ENCODE data around the gene ARNT2. TPM values are rescaled to one million over a fixed set of nuclear protein-coding genes. Genes with fewer than 3 reads are reported as not detected.
"Not testable (repeated sequence)": the region's sequence is repeated elsewhere in the genome, so short reads cannot be mapped to it uniquely, and the experiment has no call there.

ARNT2 gene
- 10 to 100 TPM in 1 of 12 donors, 1 to 10 TPM in 10, not detected in 1; 6.5 to 11.3 (median 7.2) TPM for polyA plus RNA-seq (ENCODE audit: insufficient read length in 12 of 12)
- long read RNA-seq, donor 1, result 0 reads
- long read RNA-seq, donor 2, result 0 reads
- long read RNA-seq, donor 3, result 0 reads
- long read RNA-seq, donor 4, result 0 reads
- long read RNA-seq, donor 5, result 0 reads
- long read RNA-seq, donor 6, result 0 reads
- long read RNA-seq, donor 7, result 0 reads
- long read RNA-seq, donor 8, full-length matches to known transcripts, result 2 of 2 reads
- long read RNA-seq, donor 8, partial matches to known transcripts, result 0 of 2 reads
- long read RNA-seq, donor 8, other reads (novel, unspliced or antisense), result 0 of 2 reads
- long read RNA-seq, donor 9, result 0 reads
- long read RNA-seq, donor 10, result 0 reads
- long read RNA-seq, donor 11, full-length matches to known transcripts, result 1 of 1 reads
- long read RNA-seq, donor 11, partial matches to known transcripts, result 0 of 1 reads
- long read RNA-seq, donor 11, other reads (novel, unspliced or antisense), result 0 of 1 reads

DNA sequence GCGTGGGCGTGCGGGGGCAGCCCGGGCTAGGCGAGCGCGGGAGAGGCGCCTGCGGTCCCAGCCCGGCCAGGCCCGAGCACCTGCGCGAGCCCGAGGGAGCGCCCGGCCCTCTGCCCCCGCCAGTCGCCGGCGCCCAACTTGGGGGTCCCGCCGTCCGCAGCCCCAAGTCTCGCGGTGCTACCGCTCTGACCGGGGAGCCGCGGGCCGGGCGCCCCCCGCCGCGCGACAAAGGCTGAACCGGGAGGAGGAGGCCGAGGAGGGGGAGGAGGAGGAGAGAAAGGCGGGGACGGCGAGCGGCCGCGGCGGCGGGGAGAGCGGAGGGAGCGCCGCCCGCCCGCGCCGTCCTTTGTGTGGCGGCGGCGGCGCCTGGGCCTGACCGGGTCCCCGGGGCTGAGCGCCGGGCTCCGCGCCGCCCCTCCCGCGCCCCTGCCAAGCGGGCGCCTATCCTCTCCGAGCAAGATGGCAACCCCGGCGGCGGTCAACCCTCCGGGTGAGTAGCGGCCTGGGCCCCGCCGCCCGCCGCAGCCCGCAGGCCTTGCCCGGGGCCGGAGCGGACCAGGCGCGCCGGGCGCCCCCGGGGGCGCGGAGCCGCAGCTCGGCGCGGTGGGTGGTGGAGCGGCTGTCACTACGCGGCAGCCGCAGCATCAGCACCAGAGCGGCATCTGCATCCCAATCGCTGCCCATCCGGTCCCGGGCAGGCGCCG lies at the start of gene ARNT2:
TSS of gene ARNT2 (plus strand) at position 326 of the 704 bp plus-strand sequence. CDS start at position 460, 134 bp downstream.
- DNase-seq, result peak; percentile 21

DNA sequence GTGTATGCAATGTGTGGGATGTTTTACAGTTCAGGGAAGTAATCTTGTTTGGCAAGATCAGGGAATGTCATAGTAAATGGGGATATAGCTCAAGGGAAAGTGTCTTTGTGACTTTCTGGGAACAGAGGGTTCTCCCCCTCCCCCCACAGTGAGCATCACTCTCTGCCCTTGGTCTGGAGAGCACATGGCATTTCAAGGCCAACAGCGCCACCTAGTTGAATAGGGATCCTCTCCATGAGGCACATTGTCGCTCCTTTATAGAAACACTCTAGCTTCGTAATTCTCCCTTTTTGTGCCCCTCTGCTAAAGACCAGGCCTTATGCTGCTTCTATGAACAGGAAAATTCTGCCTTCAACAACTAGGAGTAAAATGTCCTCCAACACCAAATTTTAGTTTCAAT lies 37.1 kb upstream of the ARNT2 start:
- no peak for DNase-seq

DNA sequence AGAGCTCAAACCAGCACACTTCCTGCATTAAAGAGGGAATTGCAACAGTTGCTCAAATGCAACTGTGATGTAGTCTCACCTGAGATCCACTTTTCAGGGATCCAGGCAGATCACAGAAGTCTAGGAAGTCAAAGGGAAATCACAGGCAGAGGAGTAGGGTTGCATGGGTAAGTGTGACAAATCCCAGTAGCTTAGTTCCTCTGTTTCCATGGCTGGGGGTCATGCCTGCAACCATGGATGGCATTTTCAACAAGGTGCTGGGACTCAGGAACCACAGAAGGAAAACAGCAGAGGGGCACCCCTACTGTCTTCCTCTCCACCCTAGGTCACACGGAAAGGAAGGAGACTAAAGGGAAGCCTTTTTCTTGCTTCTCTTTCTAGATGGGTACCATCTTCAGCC lies 36.5 kb upstream of the ARNT2 start:
- DNase-seq, result no peak

DNA sequence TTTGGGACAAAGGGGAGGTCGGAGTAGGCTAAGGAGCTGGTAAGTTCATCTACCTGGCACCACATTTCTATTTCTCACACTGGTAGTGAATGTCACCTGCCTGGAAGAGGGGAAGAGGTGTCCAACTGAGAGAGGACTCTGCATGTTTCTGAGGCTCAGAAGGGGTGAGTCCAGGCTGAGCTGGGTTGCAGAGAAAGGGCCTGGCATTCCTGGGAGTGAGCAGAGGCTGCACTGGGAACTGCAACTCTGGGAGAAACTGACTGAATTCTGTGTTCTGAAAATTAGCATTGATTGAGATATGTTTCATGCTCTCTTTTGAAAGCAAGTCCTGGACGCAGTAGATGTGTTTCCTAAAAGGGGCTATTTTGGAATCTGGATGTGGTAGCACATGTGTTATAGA lies 32.3 kb upstream of the ARNT2 start:
- no peak for DNase-seq

DNA sequence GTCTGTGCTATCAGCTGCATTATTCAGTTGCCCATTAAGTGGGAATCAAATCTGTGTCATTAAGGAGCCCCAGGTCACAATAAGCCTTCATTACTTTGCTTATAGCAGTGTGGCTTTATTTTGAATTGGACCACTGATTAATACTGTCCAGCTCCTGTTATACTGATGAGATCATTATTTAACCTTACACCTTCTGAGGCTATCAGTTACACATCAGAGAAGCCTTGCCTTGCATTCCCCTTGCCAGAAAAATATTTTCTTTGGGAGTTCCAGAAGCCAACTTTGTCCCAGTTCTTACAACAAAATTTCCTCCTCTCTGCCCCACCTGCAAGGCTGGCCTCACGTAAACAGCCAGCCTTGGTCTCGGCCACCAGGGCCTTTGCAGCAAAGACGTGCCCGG lies 29.7 kb upstream of the ARNT2 start:
- no peak for DNase-seq

DNA sequence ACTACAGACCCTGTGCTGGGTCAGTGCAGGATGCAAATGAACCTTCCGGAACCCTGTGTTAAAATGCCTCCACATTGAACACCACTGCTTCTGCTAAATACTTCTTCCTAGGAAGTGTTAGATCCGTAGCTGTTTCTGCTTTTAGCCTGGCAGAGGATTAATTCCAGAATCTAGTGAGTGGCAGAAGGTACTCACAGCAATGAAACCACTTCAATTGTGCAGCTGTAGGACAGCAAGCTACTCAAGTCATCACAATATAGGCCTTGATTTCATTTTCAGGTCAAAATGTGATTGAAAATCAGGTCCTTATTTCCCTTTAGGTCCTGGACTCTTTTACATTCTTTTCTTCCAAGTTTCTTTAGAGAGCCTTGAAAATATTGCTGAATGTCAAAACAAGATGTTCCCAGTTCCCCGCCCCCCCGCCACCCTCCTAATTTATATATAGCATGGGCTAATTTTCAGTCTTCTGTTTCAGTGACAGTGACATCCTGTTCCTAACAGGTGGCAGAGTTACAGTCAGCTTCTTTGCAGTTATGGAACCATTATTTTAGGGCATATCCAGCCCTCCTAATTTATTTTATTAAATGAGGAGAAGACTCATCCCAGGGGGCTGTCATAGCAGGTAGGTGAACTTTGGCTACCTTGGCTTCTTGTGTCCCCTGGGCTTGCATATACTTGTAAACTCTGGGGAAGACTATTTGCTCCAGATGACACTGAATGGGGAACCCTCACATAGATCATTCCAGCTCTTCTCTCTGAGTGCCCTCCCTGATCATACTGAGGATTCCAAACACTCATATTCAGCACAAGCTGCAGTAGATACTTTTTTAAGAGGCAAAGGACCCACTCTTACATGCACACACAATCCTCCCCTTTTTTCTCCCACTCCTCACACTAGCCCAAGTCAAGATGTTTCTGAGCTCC lies 28.0 kb upstream of the ARNT2 start:
- DNase-seq, result no peak

DNA sequence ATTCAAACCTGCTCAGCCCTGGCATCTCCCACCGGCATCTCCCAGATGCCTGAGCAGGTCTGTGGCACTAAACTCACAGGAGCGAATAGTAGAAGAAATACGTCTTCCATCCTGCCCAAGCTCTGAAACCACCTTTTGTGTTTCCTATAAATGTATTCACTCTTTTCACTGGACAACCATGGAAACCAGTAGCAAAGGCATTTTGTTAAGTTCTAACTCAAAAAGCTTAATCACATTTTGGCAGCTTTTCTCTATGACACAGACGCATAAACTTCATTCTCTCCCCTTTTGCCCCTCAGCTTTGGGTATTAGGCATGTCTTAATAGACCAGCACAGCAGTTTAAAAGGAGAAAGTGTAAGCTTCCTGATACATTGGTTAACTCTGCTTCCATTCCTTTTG lies 24.5 kb upstream of the ARNT2 start:
- no peak for DNase-seq

DNA sequence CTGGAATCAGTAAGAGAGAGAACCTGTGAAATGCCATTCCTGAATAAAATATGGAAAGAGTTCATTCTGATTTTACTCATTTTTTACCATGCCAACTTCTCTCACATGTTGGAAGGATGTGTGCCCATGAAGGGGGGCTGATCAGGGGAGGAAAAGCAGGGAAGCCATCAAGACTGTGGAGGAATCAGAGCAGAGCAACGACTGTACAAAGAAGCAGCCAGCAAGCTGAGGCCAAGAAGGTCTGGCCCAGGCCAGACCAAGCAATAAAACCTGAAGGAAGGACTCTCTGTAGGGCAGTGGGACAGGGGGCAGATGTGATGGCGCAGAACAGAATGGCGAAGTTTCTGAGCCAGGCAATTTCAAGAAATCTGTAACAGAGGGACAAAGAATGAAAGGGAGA lies 24.0 kb upstream of the ARNT2 start:
- no peak for DNase-seq

DNA sequence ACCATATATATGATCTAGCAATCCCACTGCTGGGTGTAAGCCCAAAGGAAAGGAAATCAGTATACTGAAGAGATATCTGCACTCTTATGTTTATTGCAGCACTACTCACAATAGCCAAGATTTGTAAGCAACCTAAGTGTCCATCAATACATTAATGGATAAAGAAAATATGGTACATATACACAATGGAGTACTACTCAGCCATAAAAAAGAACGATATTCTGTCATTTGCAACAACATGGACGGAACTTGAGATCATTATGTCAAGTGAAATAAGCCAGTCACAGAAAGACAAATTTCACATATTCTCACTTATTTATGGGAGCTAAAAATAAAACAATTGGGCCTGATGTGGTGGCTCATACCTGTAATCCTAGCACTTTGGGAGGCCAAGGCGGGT lies 21.9 kb upstream of the ARNT2 start:
- DNase-seq, result no peak

DNA sequence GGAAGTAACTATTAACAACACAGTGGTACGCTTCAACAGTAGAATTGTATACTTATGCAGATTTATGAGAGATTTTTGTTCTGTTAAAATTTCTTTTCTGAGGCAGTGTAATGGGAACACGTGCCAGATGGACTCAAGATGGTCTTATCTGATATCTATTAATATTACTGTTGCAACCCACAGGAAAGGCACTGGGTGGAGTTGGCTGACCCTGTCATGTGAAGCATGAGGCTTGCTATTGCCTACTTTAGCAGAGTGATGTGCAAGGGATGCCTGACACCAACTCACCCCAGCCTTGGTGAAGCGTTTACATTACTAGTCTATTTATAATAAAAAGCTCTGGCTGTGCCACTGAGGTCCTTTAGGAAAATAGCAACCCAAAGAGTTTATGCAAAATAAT lies 19.8 kb upstream of the ARNT2 start:
- no peak for DNase-seq

DNA sequence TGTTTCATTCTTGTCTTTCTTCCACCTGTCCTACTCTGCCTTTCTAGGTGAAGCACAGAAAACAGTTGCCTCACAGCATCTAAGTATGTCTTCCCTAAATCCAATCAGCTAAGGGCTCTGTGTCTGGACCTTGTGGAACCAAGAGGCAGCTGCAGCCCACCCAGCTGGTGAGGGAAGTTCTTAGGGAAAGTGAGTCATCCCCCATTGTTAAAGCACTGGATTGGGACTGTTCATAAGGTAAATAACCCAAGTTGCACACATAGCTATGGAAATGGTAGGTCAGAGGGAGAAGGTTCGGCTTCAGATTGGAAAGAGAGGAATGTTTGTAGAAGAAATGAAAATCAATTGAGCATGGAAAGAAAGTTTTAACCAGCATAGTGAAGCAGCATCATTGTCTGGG lies 18.0 kb upstream of the ARNT2 start:
- DNase-seq, result no peak

DNA sequence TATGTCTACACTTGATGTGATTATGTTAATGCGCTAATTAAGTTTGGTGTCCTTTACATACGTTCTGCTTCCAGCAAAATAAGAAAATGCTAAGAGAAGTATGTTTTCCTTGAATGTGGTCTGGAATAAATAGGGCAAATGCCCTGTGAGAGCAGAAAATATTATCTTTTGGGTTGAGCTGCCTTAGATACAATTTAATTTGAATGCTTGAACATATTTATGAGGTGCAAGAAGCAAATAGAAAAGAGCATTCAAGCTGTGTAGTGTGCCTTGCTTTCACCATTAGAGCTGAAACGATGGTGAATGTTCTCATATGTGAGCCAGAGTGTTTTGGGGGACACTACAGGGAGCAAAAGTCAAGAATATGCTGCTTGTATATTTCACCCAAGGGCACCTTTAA lies 15.9 kb upstream of the ARNT2 start:
- DNase-seq, result no peak

DNA sequence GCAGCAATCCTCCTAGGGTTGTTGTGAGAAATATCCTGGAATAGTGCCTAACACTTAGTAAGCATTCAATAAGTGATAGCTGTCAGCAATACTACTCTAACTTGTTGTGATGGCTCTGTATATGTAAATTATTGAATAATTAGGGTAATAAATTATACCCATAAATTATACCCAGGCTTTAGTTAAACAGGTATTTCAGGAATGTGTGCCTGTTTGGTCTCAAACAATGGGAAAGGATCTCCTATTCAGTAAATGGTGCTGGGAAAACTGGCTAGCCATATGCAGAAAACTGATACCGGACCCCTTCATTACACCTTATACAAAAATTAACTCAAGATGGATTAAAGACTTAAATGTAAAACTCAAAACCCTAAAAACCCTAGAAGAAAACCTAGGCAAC lies 14.8 kb upstream of the ARNT2 start:
- no peak for DNase-seq

DNA sequence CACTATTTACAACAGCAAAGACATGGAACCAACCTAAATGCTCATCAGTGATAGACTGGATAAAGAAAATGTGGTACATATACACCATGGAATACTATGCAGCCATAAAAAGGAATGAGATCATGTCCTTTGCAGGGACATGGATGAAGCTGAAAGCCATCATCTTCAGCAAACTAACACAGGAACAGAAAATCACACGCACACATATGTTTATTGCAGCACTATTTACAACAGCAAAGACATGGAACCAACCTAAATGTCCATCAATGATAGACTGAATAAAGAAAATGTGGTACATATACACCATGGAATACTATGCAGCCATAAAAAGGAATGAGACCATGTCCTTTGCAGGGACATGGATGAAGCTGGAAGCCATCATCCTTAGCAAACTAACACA lies 13.2 kb upstream of the ARNT2 start:
- DNase-seq, result not testable (repeated sequence)

DNA sequence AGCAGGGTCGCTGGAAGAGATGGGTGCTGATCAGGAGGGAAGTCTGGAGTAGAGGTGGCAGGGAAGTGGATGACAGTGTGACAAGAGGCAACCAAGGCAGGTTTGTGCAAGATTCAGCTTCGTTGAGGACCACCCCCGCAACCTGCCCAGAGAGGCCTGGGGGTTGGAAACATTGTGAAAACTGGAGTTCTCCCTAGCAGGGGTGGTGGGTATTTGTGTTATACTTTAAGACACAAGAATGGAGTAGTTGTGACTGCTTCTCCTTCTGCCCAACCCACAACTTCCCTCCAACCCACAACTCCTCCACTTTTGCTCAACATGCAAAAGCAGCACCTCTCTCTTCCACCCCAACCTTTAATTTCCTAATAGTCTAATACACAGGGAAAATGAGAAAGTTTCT lies 8.6 kb upstream of the ARNT2 start:
- DNase-seq, result no peak

DNA sequence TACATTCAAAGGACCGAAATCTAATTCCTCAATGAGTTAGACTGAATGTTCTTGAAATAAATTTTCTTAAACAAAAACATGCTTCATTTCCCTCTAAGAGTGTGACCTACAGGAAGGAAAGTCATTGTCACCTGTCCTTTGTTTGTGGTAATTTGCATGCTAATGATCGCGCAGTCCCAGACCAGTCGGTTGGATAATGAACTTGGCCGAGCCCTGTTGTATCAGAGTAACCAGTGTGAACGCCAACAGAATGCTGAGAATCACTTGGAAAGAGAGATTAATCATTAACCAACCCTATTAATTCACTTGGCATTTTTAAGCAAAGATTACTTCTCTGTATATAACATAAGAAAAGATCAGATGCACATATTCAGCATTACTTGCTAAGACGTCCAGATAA lies 8.1 kb upstream of the ARNT2 start:
- no peak for DNase-seq

DNA sequence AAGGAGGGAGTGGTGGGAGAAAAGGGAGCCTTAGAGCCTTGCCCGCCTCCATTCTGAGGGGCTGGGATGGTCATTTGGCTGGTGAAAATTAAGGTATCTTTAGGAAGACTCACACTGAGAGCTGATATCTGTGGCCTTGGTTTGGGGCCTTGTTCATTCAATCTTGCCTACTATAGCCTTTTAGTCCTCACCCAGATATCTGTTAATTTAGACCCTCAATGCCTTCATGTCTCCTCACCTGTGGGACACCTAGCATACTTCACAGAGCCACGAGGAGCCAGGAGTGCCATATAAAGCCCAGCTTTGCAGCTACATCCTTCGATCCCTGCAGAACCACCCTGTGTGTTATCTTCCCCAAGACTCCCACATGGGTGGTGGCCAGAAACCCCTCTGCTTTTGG lies 4.7 kb upstream of the ARNT2 start:
- no peak for DNase-seq

DNA sequence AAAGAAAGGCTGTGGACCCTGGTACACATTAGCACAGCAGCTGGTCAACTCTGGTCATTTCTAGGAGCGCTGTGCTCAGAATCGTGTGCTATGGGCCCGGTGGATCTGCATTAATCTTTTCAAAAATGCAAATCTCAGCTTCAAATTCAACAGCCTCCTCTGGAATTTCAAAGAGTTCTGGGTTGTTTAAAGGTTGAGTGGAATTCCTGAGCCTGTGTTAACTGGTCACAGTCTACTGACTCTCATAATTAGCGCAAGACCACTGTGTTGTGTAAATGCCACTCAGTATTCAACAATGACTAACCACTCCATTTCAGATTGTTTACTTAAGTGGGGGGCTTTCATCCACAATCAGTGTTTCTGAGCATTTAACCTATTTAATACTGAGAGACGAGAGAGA lies 2.7 kb upstream of the ARNT2 start:
- DNase-seq, result no peak

DNA sequence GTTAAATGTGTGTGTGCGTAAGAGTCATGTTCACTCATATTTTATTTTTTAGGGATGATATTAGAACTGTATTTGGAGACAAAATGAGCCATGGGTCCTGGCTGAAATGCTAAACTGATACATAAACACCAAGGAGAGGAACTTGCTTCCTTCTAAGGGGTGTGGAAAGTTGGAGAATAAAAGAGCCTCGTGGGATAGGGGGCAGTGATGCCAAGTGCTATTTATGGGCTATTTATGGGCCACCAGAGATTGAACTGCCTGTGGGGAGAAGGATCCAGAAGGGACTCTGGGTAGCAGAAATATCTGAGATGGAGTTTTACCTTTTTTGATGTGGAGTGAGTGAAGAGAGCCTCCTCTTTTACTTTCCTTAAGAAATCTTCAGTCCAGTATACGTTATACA lies 1.8 kb upstream of the ARNT2 start:
- no peak for DNase-seq

DNA sequence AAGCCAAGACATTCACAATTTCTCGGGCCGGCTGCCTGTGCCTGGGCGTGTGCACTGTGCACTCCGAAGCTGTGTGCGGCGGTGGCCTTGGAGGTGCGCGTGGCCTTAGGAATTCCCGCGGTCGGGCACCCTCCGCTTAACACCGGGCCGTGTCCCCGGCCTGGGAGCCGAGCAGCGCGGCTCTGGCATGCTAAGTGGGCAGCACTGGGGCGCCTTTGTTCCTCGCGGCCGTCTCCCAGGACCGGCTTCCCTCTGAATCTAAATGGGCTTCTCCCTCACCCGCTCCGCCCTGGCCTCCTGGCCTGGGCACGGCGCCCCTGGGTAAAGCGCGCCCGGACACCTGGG lies 498 bp upstream of the ARNT2 start:
- no peak for DNase-seq

DNA sequence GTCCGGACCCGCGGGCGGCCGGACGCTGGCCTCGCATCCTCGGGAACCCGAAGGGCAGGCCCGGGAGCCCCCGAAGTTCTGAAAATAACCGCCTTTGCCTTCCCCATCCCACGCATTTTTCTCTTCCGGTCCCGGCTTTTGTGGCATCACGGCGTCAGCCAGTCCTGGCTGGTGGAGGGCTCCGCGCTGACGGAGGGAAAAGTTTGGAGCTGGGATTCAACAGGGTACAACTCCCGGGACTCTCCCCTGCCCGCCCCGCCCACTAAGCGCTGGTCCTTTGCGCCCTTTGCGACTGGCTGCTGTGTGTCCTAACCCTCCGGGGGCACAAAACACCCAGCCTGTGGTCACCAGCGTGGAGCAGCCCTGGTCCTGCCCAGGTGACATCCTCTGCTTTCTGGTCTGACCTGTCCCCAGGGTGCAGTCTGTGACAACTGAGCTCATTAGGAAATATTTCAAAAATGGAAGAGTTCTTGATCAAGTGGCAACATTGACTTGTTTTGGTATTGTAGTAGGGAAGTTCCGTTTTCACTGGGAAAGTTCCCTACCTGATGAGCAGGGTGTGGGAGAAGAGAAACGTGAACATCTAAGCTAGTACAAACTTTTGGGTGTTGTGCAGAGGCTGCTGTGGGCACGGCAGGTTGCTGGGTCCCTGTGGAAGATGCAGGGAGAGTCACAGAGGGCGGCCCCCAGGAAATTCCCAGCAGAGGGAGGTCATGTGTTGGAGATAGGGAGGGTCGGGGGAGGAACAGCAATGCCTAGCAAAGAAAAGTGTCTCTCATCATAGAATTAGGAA lies 775 bp downstream of the ARNT2 start:
- peak; percentile 16 for DNase-seq

DNA sequence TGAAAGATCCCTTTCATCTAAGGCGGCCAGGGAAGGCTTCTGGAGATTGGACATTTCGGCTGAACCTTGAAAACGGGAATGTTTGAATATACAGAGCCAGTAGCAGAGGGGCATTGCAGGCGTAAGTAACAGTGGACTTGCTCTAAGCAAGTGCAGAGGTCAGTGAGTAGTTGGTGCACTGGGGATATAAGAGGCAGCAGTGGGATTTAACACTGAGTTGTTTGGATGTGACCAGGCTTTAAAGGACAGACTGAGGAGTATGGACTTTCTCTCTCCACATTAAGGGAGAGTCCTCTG lies 1.3 kb downstream of the ARNT2 start:
- DNase-seq, result no peak

Measured in muscle of arm (tissue), 14 donors.